ENCODE data around the gene SHISA9.

DNA sequence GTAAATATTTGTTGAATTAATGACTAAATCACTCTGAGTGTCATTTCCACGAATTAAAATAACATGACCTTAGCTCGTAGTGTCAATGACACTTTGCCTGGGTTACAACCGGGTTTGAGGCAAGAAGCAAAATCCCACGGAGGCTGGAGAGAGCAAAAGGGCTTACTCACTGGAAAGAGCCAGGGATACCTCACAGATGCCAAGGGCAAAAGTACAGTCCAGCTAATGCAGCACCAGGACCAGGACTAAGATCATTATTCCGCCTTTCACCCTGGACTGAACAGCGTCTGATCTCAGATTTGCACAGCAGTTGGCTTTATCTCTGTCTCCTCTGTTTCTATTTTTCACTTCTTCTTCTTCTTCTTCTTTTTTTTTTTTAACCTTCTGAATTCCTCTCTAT is 175.5 kb downstream of the SHISA9 start:
- no peak for TF ChIP-seq EP300 (IDR thresholded peaks at IDR 0.05)
- no peak for TF ChIP-seq CTCF (IDR thresholded peaks at IDR 0.05)

All from esophagus muscularis mucosa (tissue), 3 donors.